Memory B cell (primary cell): ENCODE results near the gene NOS1AP.

Source experiments
- ATAC-seq: fragments of 150-1000 bp; cut with Tn5 transposase; 2 replicates; pipeline ENCODE4 v1.10.0; 2021; ENCODE audit warnings: low read depth, mild to moderate bottlenecking, moderate library complexity
- DNase-seq, 2 donors: peaks; one replicate each; pipeline ENCODE4 v3.0.0; 2022; ENCODE audit warnings: low spot score in 2 of 2
- H3K27ac Mint-ChIP-seq: one replicate; pipeline ENCODE4 v1.8.0; 2022; ENCODE audit warnings: mild to moderate bottlenecking, moderate library complexity, mixed read lengths
- H3K27me3 Mint-ChIP-seq: one replicate; pipeline ENCODE4 v1.8.0; 2022; ENCODE audit warnings: mixed read lengths
- H3K36me3 Mint-ChIP-seq: one replicate; pipeline ENCODE4 v1.8.0; 2022; ENCODE audit warnings: mild to moderate bottlenecking, mixed read lengths
- H3K4me1 Mint-ChIP-seq: one replicate; pipeline ENCODE4 v1.8.0; 2022; ENCODE audit warnings: mixed read lengths
- H3K4me3 Mint-ChIP-seq: one replicate; pipeline ENCODE4 v1.8.0; 2022; ENCODE audit warnings: mild to moderate bottlenecking, moderate library complexity, mixed read lengths
- H3K9me3 Mint-ChIP-seq: one replicate; pipeline ENCODE4 v1.8.0; 2022; ENCODE audit warnings: mixed read lengths

The NOS1AP gene

GRCh38 chr1:162373541-162374260, 304.2 kb downstream of the NOS1AP start:
- Mint-ChIP-seq H3K4me3 (no peak overlapping the region), H3K27ac (no peak overlapping the region), H3K9me3 (no peaks in the 10 kb centered on the region), H3K27me3 (peaks cover 6% of the 10 kb centered on the region), H3K4me1 (no peaks in the 10 kb centered on the region), H3K36me3 (no peaks in the 10 kb centered on the region)
- DNase-seq (no peak), ATAC-seq (no peak)

DNA sequence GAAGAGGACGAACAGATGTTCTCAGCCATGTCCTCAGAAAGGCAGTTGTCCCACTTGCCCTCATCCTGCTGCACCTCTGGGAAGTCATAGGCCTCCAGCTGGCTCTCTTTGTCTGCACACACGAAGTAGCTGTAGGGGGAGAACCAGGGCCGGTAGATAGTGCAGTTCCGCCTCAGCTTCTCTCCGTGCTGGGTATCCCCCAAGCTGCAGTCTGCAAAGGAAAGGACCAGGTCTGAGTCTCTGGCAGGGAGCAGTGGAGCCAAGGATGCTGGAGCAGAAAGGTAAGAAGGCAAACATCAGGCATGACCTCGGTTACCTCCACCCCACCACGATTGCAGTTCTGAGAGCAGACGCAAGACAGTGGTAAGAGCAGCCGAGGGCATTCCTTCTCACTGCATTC, 304.9 kb downstream of the NOS1AP start:
- H3K4me3 Mint-ChIP-seq, result no peak overlapping the region
- DNase-seq (no peak), ATAC-seq (no peak)
- no peaks in the 10 kb centered on the region for H3K4me1 Mint-ChIP-seq
- H3K27ac Mint-ChIP-seq, result no peak overlapping the region
- peaks cover 6% of the 10 kb centered on the region for H3K27me3 Mint-ChIP-seq
- H3K9me3 Mint-ChIP-seq, result no peaks in the 10 kb centered on the region
- no peaks in the 10 kb centered on the region for H3K36me3 Mint-ChIP-seq

- Mint-ChIP-seq H3K27me3 (peaks cover 6% of the 10 kb centered on the region), H3K4me1 (no peaks in the 10 kb centered on the region), H3K9me3 (no peaks in the 10 kb centered on the region), H3K36me3 (no peaks in the 10 kb centered on the region), H3K27ac (no peak overlapping the region), H3K4me3 (no peak overlapping the region)
- no peak for DNase-seq
- no peak for ATAC-seq
Measured at GRCh38 chr1:162375463-162375862, 306.0 kb downstream of the NOS1AP start.

- no peak for ATAC-seq
- H3K9me3 Mint-ChIP-seq, result no peaks in the 10 kb centered on the region
- no peak for DNase-seq
- H3K4me1 Mint-ChIP-seq, result no peaks in the 10 kb centered on the region
- H3K4me3 Mint-ChIP-seq, result no peak within 1 kb of the TSS
- H3K27ac Mint-ChIP-seq, result no peak within 1 kb of the TSS
- no peaks in the 10 kb centered on the region for H3K36me3 Mint-ChIP-seq
- H3K27me3 Mint-ChIP-seq, result peaks cover 6% of the 10 kb centered on the region
Measured at GRCh38 chr1:162376691-162377090, 307.2 kb downstream of the NOS1AP start, which contains the start of gene SPATA46. Gene SPATA46, minus strand, starts transcription at chr1:162376854. Its CDS starts 64 bp downstream, at chr1:162376790.

GRCh38 chr1:162380061-162380846, 310.8 kb downstream of the NOS1AP start:
- Mint-ChIP-seq H3K4me1 (no peaks in the 10 kb centered on the region), H3K9me3 (no peaks in the 10 kb centered on the region), H3K36me3 (no peaks in the 10 kb centered on the region), H3K4me3 (no peak overlapping the region), H3K27me3 (peaks cover 7% of the 10 kb centered on the region), H3K27ac (no peak overlapping the region)
- ATAC-seq (no peak), DNase-seq (no peak)

DNA sequence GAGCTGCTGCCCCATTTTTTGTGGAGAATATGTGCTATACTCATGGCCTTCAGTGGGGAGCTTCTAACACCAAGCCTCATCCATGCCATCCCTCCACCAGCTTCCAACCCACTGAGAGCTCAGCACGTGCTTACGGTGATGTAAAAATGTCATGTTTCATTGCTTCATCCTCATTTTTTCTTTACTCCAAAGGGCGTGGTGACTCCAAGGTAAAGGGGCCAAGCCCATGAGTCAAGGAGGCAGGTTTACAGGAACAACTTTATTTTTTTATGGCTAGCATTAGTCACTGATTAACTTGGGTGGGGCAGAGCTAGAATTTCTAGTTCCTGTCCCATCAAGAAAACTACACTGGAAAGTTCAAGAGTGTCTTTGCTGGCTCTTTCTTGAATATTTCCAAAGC, 311.9 kb downstream of the NOS1AP start, which contains the start of gene C1orf226:
C1orf226 (plus strand) TSS at position 346 of the 400 bp plus-strand sequence. CDS start 174 bp downstream, outside the sequence.
- Mint-ChIP-seq H3K4me3 (no peak within 1 kb of the TSS), H3K27ac (no peak within 1 kb of the TSS), H3K9me3 (no peaks in the 10 kb centered on the region), H3K4me1 (no peaks in the 10 kb centered on the region), H3K27me3 (peaks cover 10% of the 10 kb centered on the region), H3K36me3 (no peaks in the 10 kb centered on the region)
- ATAC-seq (no peak), DNase-seq (no peak)

DNA sequence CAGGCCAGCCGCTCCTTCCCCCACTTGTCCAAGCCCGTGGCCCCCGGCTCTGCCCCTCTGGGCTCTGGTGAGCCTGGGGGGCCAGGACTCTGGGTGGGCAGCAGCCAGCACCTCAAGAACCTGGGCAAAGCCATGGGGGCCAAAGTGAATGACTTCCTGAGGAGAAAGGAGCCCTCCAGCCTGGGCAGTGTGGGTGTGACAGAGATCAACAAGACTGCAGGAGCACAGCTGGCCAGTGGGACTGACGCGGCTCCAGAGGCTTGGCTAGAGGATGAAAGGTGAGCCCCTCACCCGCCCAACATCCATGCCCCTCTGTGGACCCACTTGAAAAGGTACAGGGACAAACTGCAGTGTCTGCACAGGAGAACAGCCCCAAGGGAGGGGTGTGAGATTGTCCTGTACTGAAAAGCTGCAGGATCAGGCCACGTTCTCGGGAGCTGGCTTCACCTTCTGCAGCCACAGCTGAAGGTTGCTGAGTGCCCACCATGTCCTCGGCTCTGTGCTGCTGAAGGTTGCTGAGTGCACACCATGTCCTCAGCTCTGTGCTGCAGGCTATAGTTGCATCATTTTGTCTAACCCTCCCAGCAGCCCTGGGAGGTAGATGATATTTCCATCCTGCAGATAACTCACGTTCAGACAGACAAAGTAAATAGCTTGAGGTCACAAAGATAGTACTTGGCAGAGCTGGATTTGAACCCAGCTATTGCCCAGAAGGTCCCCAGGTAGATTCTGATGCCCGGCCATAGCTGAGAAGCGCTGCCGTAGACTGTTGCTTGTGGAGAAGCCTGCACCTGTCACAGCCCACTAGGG, 312.7 kb downstream of the NOS1AP start:
- no peak overlapping the region for H3K27ac Mint-ChIP-seq
- DNase-seq (no peak), ATAC-seq (no peak)
- H3K4me1 Mint-ChIP-seq, result no peaks in the 10 kb centered on the region
- no peaks in the 10 kb centered on the region for H3K36me3 Mint-ChIP-seq
- H3K27me3 Mint-ChIP-seq, result peaks cover 13% of the 10 kb centered on the region
- H3K9me3 Mint-ChIP-seq, result no peaks in the 10 kb centered on the region
- H3K4me3 Mint-ChIP-seq, result no peak overlapping the region

- no peaks in the 10 kb centered on the region for H3K4me1 Mint-ChIP-seq
- no peak overlapping the region for H3K4me3 Mint-ChIP-seq
- no peak overlapping the region for H3K27ac Mint-ChIP-seq
- no peaks in the 10 kb centered on the region for H3K36me3 Mint-ChIP-seq
- ATAC-seq, result no peak
- H3K9me3 Mint-ChIP-seq, result no peaks in the 10 kb centered on the region
- DNase-seq, result no peak
- H3K27me3 Mint-ChIP-seq, result peaks cover 9% of the 10 kb centered on the region
Measured at GRCh38 chr1:162383091-162383490, 313.6 kb downstream of the NOS1AP start.

DNA sequence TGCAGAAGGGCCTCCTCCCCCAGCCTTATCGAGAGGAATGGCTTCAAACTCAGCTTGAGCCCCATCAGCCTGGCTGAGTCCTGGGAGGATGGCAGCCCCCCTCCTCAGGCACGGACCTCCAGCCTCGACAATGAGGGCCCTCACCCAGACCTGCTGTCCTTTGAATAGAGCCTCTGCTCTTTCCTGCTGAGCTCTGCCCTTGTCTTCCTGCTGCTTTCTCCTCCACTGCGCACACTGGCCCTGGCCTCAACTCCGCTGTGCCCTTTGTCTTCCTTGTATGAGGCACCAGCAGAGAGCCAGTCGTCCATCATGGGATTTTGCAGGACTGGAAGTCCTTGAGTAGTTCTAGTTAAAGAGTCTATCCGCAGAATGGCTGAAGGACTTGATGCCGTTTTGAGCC, 314.0 kb downstream of the NOS1AP start:
- Mint-ChIP-seq H3K27me3 (peaks cover 9% of the 10 kb centered on the region), H3K4me3 (no peak overlapping the region), H3K4me1 (no peaks in the 10 kb centered on the region), H3K36me3 (no peaks in the 10 kb centered on the region), H3K27ac (no peak overlapping the region), H3K9me3 (no peaks in the 10 kb centered on the region)
- no peak for DNase-seq
- no peak for ATAC-seq

GRCh38 chr1:162384116-162384515, 314.6 kb downstream of the NOS1AP start:
- H3K4me3 Mint-ChIP-seq, result no peak overlapping the region
- no peaks in the 10 kb centered on the region for H3K4me1 Mint-ChIP-seq
- DNase-seq (no peak), ATAC-seq (no peak)
- H3K36me3 Mint-ChIP-seq, result no peaks in the 10 kb centered on the region
- no peaks in the 10 kb centered on the region for H3K9me3 Mint-ChIP-seq
- peaks cover 14% of the 10 kb centered on the region for H3K27me3 Mint-ChIP-seq
- no peak overlapping the region for H3K27ac Mint-ChIP-seq

- no peak overlapping the region for H3K4me3 Mint-ChIP-seq
- no peaks in the 10 kb centered on the region for H3K4me1 Mint-ChIP-seq
- ATAC-seq (no peak), DNase-seq (no peak)
- no peak overlapping the region for H3K27ac Mint-ChIP-seq
- no peaks in the 10 kb centered on the region for H3K36me3 Mint-ChIP-seq
- peaks cover 15% of the 10 kb centered on the region for H3K27me3 Mint-ChIP-seq
- no peaks in the 10 kb centered on the region for H3K9me3 Mint-ChIP-seq
Measured at GRCh38 chr1:162384601-162385279, 315.2 kb downstream of the NOS1AP start.

- Mint-ChIP-seq H3K27ac (no peak overlapping the region), H3K27me3 (peaks cover 16% of the 10 kb centered on the region), H3K36me3 (no peaks in the 10 kb centered on the region), H3K4me1 (no peaks in the 10 kb centered on the region), H3K4me3 (no peak overlapping the region), H3K9me3 (no peaks in the 10 kb centered on the region)
- no peak for ATAC-seq
- DNase-seq, result no peak
Measured at GRCh38 chr1:162385280-162385623, 315.8 kb downstream of the NOS1AP start.

GRCh38 chr1:162385702-162386101, 316.2 kb downstream of the NOS1AP start:
- no peak for ATAC-seq
- Mint-ChIP-seq H3K27ac (no peak overlapping the region), H3K36me3 (no peaks in the 10 kb centered on the region), H3K9me3 (no peaks in the 10 kb centered on the region), H3K4me3 (no peak overlapping the region), H3K27me3 (peaks cover 19% of the 10 kb centered on the region), H3K4me1 (no peaks in the 10 kb centered on the region)
- DNase-seq, result no peak
